LNCaP clone FGC (cell line): ENCODE results near the gene ZG16.
"Not testable (repeated sequence)": the region's sequence is repeated elsewhere in the genome, so short reads cannot be mapped to it uniquely, and the experiment has no call there.

Experiments used
- DNase-seq: peaks from one replicate; pipeline ENCODE4 v3.0.0-alpha.2; 2011; ENCODE audit warnings: low read depth
- H3K4me3 ChIP-seq: 2 replicates; pipeline ENCODE4 v1.5.1; 2011; ENCODE audit warnings: mild to moderate bottlenecking, low read depth, low read length, control low read depth
- TF ChIP-seq, protein P1 (sequence below): IDR thresholded peaks from 2 replicates; pipeline ENCODE4 v1.5.1; 2012; ENCODE audit warnings: mild to moderate bottlenecking; ENCODE audit not compliant: control insufficient read depth, insufficient read depth; ENCODE audit errors: extremely low read depth

Gene ZG16

DNA sequence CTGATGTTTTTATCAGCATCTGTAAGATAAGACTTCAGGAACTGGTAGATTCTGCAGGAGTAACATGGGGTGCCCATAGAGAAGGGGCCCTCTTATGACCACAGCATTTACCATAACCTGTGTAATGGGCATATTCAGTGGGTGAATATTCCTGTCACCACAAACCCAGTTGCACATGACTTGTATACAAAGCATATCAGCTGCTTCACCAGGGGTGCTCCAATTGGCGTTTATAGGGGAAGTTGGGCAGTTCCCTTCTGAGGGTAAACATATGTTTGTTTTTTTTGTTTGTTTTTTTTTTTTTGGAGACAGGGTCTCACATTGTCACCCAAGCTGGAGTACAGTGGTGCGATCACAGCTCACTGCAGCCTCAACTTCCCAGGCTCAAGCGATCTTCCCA is 11.5 kb upstream of the ZG16 start:
- DNase-seq, result no peak
- H3K4me3 ChIP-seq, result no peak overlapping the region
- TF ChIP-seq, protein P1, sequence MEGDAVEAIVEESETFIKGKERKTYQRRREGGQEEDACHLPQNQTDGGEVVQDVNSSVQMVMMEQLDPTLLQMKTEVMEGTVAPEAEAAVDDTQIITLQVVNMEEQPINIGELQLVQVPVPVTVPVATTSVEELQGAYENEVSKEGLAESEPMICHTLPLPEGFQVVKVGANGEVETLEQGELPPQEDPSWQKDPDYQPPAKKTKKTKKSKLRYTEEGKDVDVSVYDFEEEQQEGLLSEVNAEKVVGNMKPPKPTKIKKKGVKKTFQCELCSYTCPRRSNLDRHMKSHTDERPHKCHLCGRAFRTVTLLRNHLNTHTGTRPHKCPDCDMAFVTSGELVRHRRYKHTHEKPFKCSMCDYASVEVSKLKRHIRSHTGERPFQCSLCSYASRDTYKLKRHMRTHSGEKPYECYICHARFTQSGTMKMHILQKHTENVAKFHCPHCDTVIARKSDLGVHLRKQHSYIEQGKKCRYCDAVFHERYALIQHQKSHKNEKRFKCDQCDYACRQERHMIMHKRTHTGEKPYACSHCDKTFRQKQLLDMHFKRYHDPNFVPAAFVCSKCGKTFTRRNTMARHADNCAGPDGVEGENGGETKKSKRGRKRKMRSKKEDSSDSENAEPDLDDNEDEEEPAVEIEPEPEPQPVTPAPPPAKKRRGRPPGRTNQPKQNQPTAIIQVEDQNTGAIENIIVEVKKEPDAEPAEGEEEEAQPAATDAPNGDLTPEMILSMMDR, result no peak

DNA sequence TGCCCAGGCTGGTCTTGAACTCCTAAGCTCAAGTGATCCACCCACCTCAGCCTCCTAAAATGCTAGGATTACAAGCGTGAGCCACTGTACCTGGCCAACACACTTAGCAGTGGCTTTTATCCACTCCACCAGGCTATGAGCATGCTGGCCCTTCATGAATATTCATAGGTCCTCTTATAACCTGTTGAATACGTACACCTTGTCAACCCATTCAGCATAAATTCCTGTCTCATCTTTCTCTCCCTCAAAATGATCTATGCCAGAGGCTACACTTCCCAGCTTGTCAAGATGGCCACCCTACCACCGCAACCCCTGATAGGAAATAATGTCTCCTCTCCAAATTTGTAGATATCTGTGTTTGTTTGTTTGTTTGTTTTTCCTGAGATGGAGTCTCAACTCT is 11.0 kb upstream of the ZG16 start:
- H3K4me3 ChIP-seq, result no peak overlapping the region
- no peak for DNase-seq
- TF ChIP-seq, protein P1, result no peak

DNA sequence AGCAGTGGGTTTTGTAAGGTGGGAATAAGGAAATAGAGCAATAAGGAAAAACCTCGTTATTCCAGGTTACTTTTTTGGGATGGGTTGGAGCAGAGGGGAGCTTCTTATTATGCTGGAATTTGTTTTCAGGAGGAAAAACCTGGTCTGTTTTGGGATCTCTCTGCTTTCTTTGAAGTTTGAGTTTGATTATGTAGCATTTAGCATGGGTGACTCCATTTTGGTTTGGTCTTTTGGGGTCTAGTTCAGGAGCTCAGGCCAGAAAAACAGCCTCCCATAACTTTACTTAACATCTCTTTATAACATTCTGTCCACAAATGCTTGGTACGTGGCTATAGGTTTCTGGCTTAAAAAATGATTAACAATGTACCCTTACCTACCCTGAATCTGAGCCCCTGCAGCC is 8.5 kb upstream of the ZG16 start:
- no peak for DNase-seq
- H3K4me3 ChIP-seq, result no peak overlapping the region
- TF ChIP-seq, protein P1, result no peak

DNA sequence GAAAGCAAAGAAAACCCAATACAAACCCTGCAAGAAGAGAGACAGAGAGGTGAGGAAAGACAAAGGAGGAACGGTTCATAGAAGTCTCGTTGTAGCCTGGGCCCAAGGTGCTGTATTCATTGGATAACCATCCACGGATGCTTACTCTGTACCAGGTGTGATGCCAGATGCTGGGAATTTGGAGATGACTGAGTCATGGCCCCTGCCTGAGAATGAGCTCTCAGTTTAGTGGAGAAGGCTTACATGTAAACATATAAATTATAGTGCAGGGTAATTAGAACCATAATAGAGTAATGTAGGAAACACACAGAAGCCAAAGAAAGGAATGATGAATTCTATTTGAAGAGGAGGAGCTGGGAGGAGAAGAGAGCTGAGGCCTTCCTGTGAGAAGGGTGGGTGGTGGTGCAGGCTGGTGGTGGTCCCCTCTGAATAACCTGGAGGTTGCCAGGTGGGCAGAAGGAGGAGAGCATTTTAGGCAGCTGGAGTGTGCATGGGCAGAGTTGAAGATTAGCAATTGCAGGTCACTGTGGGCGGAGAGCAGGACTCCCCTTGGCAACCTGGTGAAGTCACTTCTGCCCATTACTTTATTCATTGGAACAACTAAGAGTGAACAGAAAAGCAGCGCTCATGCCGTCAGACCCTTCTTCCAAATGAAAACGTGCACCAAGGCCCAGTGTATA is 7.7 kb upstream of the ZG16 start:
- no peak for DNase-seq
- no peak overlapping the region for H3K4me3 ChIP-seq
- TF ChIP-seq, protein P1, result no peak

DNA sequence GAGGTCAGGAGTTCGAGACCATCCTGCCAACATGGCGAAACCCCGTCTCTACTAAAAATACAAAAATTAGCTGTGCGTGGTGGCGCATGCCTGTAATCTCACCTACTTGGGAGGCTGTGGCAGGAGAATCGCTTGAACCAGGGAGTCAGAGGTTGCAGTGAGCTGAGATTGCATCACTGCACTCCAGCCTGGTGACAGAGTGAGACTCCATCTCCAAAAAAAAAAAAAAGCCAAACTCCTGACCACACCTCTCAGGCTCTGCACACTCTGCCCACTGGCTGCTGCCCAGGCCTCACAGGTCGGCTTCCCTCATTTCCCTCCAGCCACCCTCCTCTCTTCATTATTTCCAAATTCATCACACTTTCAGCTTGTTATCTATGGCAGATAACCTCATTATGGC is 5.7 kb upstream of the ZG16 start:
- not testable (repeated sequence) for DNase-seq, H3K4me3 ChIP-seq

DNA sequence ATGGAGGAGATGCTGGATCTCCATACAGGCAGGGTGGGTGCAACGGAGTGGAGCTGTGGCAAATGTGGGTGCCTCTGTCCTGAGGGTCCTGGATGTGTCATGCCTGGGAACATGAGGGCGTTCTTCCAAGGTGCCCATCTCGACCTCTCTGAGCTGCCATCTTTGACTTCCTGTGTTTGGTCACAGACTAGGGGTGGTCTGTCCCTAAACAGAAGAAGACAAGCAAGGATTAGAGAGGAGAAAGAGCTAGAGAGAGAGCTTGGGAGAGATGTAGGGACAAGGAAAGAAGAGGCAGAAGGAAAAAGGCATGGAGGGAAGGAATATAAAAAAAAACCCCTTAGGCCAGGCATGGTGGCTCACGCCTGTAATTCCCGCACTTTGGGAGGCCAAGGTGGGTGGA is 3.3 kb upstream of the ZG16 start:
- DNase-seq, result no peak
- TF ChIP-seq, protein P1, result no peak
- H3K4me3 ChIP-seq, result no peak overlapping the region

DNA sequence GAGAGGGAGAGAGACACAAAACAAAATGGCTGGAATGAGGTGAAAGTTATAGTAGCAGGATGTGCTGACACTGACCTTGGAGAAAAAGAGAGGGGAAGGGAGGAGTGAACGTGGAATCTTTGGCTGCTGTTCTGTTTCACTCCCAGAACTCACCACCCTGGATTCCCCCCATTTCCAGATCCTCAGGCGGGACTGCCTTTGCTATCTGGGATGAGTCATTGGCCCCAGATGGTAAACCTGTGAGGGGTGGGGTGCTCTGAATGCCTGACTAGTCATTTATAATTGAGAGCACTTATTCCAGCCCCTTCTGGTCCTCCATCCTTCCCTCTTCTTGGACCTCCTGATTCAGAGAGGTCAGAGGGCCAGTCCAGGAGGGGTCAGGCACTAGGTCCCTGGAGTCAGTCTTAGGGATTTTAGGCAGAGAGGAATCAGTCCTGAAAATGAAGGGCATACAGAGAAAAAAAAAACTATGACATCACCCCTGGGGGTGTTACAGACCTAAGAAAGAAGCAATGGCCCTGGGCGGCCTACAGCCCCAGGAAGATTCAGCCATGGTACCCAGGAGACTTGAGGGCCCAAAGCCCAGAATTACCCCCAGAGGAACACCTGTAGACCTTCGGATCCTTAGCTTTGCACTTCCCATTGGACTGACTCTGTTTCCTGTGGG is 2.2 kb upstream of the ZG16 start:
- TF ChIP-seq, protein P1, result no peak

More for the DNA sequence above, 2.2 kb upstream of the ZG16 start:
- no peak overlapping the region for H3K4me3 ChIP-seq
- DNase-seq, result no peak
